HTR-8/SVneo (cell line): ENCODE results near the gene CPN2.
A peak's percentile ranks its signal among the peaks of the same experiment; 100 is the strongest.

Source experiments
- DNase-seq: peaks from one replicate; pipeline ENCODE4 v3.0.0; 2011; ENCODE audit warnings: low spot score, mixed read lengths; ENCODE audit not compliant: insufficient read length
- FAIRE-seq: peaks from 2 replicates; lab custom pipeline; 2011; peaks lifted over from hg19 to GRCh38; lab: Jason Lieb, UNC

CPN2 gene

GRCh38 chr3:194332858-194333211 is 18.3 kb downstream of the CPN2 start:
- FAIRE-seq: no peak

GRCh38 chr3:194330579-194330978 is 20.5 kb downstream of the CPN2 start:
- peak; percentile 48 for DNase-seq
- no peak for FAIRE-seq

More at GRCh38 chr3:194332858-194333211, 18.3 kb downstream of the CPN2 start:
- DNase-seq: no peak

GRCh38 chr3:194330160-194330559 is 21.0 kb downstream of the CPN2 start:
- FAIRE-seq (no peak), DNase-seq (no peak)

- DNase-seq (no peak), FAIRE-seq (no peak)
These were observed 21.6 kb downstream of the CPN2 start for GRCh38 chr3:194329583-194329965.

GRCh38 chr3:194328942-194329582 is 22.1 kb downstream of the CPN2 start:
- FAIRE-seq (no peak), DNase-seq (no peak)

- DNase-seq: peak; percentile 65
- FAIRE-seq: no peak
These were observed 23.0 kb downstream of the CPN2 start for GRCh38 chr3:194328053-194328657.

GRCh38 chr3:194327218-194328052 is 23.7 kb downstream of the CPN2 start:
- peak; percentile 100 for FAIRE-seq

GRCh38 chr3:194326968-194327217 is 24.2 kb downstream of the CPN2 start:
- DNase-seq: no peak
- FAIRE-seq: no peak

More at GRCh38 chr3:194327218-194328052, 23.7 kb downstream of the CPN2 start:
- no peak for DNase-seq

GRCh38 chr3:194326192-194326967 is 24.7 kb downstream of the CPN2 start:
- FAIRE-seq (no peak), DNase-seq (no peak)

GRCh38 chr3:194325424-194326153 is 25.5 kb downstream of the CPN2 start:
- DNase-seq: no peak
- FAIRE-seq: no peak

- DNase-seq (no peak), FAIRE-seq (no peak)
These were observed 26.3 kb downstream of the CPN2 start for GRCh38 chr3:194324823-194325327.

GRCh38 chr3:194323785-194324735 is 27.1 kb downstream of the CPN2 start:
- DNase-seq: peak; percentile 90
- FAIRE-seq: peak; percentile 97

GRCh38 chr3:194322678-194323211 is 28.4 kb downstream of the CPN2 start:
- FAIRE-seq: peak; percentile 92
- peak; percentile 81 for DNase-seq

GRCh38 chr3:194321693-194322640 is 29.2 kb downstream of the CPN2 start:
- DNase-seq (no peak), FAIRE-seq (no peak)

- FAIRE-seq (no peak), DNase-seq (no peak)
These were observed 30.3 kb downstream of the CPN2 start for GRCh38 chr3:194320744-194321243.

GRCh38 chr3:194320100-194320499 is 31.0 kb downstream of the CPN2 start:
- no peak for FAIRE-seq
- no peak for DNase-seq

GRCh38 chr3:194318511-194319161 is 32.5 kb downstream of the CPN2 start:
- DNase-seq (no peak), FAIRE-seq (no peak)
